Keratinocyte (primary cell): ENCODE data around the gene MTMR4. TPM values are rescaled to one million over a fixed set of nuclear protein-coding genes. Genes with fewer than 3 reads are reported as not detected.

ENCODE experiments used
- DNase-seq: peaks from one replicate; pipeline ENCODE4 v3.0.0-alpha.2; 2011; ENCODE audit warnings: low read depth, missing footprints, low spot score
- FAIRE-seq: peaks from 2 replicates; lab custom pipeline; 2011; peaks lifted over from hg19 to GRCh38; lab: Jason Lieb, UNC
- H2AFZ ChIP-seq: 2 replicates; pipeline ENCODE4 v1.6.0; 2012; ENCODE audit warnings: low read length, control low read depth, inconsistent platforms; ENCODE audit not compliant: control insufficient read depth
- H3K27ac ChIP-seq: 2 replicates; pipeline ENCODE4 v1.5.1; 2011; ENCODE audit warnings: low read length; ENCODE audit not compliant: control insufficient read depth, insufficient read depth
- H3K27me3 ChIP-seq: 3 replicates; pipeline ENCODE4 v1.6.0; 2011; ENCODE audit warnings: low read length; ENCODE audit not compliant: control insufficient read depth, insufficient read depth; ENCODE audit errors: extremely low read depth
- H3K36me3 ChIP-seq, 2 experiments: 2 replicates in 1 of 2; 3 replicates in 1 of 2; pipeline ENCODE4 v1.5.1; 2011; ENCODE audit warnings: low read length in 2 of 2, mild to moderate bottlenecking in 1 of 2; ENCODE audit not compliant: control insufficient read depth in 2 of 2, insufficient read depth in 2 of 2; ENCODE audit errors: extremely low read depth in 1 of 2
- H3K4me1 ChIP-seq: 3 replicates; pipeline ENCODE4 v1.5.1; 2011; ENCODE audit warnings: low read length; ENCODE audit not compliant: control insufficient read depth, insufficient read depth; ENCODE audit errors: extremely low read depth
- H3K4me2 ChIP-seq: 3 replicates; pipeline ENCODE4 v1.6.0; 2011; ENCODE audit warnings: low read depth, low read length; ENCODE audit not compliant: control insufficient read depth, insufficient read depth; ENCODE audit errors: extremely low read depth
- H3K4me3 ChIP-seq, 3 experiments: fragments of 200-600 bp in 1 of 3; sonication (generic) in 1 of 3; 2 replicates in 2 of 3; 3 replicates in 1 of 3; pipeline ENCODE4 v1.5.1; 2011 to 2016; ENCODE audit warnings: low read length in 3 of 3, mild to moderate bottlenecking in 3 of 3, control low read depth in 2 of 3, inconsistent platforms in 1 of 3, low read depth in 1 of 3, mixed read lengths in 1 of 3, mixed run types in 1 of 3, moderate library complexity in 1 of 3; ENCODE audit not compliant: control insufficient read depth in 2 of 3, insufficient read depth in 2 of 3; ENCODE audit errors: extremely low read depth in 1 of 3
- H3K79me2 ChIP-seq: 2 replicates; pipeline ENCODE4 v1.6.0; 2012; ENCODE audit warnings: low read length; ENCODE audit not compliant: control insufficient read depth, insufficient read depth
- H3K9ac ChIP-seq: 3 replicates; pipeline ENCODE4 v1.6.0; 2011; ENCODE audit warnings: low read length; ENCODE audit not compliant: control insufficient read depth, insufficient read depth; ENCODE audit errors: extremely low read depth
- H3K9me1 ChIP-seq: 3 replicates; pipeline ENCODE4 v1.6.0; 2011; ENCODE audit warnings: low read length; ENCODE audit not compliant: control insufficient read depth, insufficient read depth; ENCODE audit errors: extremely low read depth
- H3K9me3 ChIP-seq: 2 replicates; pipeline ENCODE4 v1.5.1; 2012; ENCODE audit warnings: low read depth, low read length; ENCODE audit not compliant: control insufficient read depth
- H4K20me1 ChIP-seq: 3 replicates; pipeline ENCODE4 v1.6.0; 2011; ENCODE audit warnings: low read length; ENCODE audit not compliant: control insufficient read depth, insufficient read depth; ENCODE audit errors: extremely low read depth
- EZH2 ChIP-seq: IDR thresholded peaks from one replicate; pipeline ENCODE4 v1.6.1; 2012; ENCODE audit warnings: inconsistent platforms, mild to moderate bottlenecking, low read length, moderate library complexity
- dilution Hi-C: fragments of 300-500 bp; cut with MboI; formaldehyde crosslinking; loops from one replicate; pipeline ENCODE4 v1.7.0; 2020; ENCODE audit warnings: low sequenced_read_pairs; ENCODE audit not compliant: extremely low pct_ligation_motif_present
- polyA plus RNA-seq, 5 experiments: library from polyadenylated mRNA; depleted of rRNA in 3 of 5; stranded (reverse) in 3 of 5; stranded (forward) in 1 of 5; unstranded in 1 of 5; fragments of >200 nt; gene quantifications; 1 replicate in 1 of 5; 2 replicates in 3 of 5; 3 replicates in 1 of 5; pipeline versions ENCODE4 v1.2.1 to v1.2.3, GENCODE V29; 2011 to 2012; ENCODE audit warnings: missing spikeins in 2 of 5, low read depth in 1 of 5, low replicate concordance in 1 of 5
- TF ChIP-seq, protein P1 (sequence below), 3 experiments: IDR thresholded peaks in 1 of 3; conservative IDR thresholded peaks in 1 of 3; optimal IDR thresholded peaks in 1 of 3; 2 replicates in 2 of 3; 3 replicates in 1 of 3; pipeline versions ENCODE3 to v1.5.1; 2011; ENCODE audit warnings: low read length in 3 of 3, mild to moderate bottlenecking in 3 of 3, moderate library complexity in 2 of 3, control low read depth in 1 of 3, inconsistent platforms in 1 of 3; ENCODE audit not compliant: insufficient read depth in 2 of 3; ENCODE audit errors: extremely low read depth in 1 of 3

The MTMR4 gene
- polyA plus RNA-seq, 1 donor (not counting 4 experiments of a cell fraction or from before 2014, with no cell fraction given): 18.9 TPM

DNA sequence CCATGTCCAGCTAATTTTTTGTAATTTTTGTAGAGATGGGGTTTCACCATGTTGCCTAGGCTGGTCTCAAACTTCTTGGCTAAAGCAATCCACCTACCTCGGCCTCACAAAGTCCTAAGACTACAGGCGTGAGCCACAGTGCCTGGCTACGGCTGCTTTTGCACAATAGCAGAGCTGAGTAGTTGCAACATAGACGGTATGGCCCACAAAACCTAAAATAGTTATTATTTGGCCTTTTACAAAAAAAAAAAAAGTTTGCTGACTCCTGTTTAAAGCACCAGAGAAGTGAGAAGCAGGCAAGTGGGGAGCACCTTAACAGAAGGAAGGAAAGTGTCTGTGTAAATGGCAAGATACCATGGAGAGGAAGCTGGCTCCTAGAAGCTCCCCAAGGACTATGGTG is 20.9 kb downstream of the MTMR4 start:
- Histone ChIP-seq H3K79me2 (no peaks in the 10 kb centered on the region), H3K36me3 (peaks cover 20 to 33% of the 10 kb centered on the region in 2 experiments), H2AFZ (no peak overlapping the region), H3K4me1 (no peaks in the 10 kb centered on the region), H3K4me3 (no peak overlapping the region), H3K27ac (no peak overlapping the region), H3K4me2 (no peak overlapping the region), H3K27me3 (no peaks in the 10 kb centered on the region), H3K9me1 (no peaks in the 10 kb centered on the region), H3K9me3 (no peaks in the 10 kb centered on the region), H3K9ac (no peak overlapping the region), H4K20me1 (no peaks in the 10 kb centered on the region)
- no peak for TF ChIP-seq EZH2
- TF ChIP-seq, protein P1, sequence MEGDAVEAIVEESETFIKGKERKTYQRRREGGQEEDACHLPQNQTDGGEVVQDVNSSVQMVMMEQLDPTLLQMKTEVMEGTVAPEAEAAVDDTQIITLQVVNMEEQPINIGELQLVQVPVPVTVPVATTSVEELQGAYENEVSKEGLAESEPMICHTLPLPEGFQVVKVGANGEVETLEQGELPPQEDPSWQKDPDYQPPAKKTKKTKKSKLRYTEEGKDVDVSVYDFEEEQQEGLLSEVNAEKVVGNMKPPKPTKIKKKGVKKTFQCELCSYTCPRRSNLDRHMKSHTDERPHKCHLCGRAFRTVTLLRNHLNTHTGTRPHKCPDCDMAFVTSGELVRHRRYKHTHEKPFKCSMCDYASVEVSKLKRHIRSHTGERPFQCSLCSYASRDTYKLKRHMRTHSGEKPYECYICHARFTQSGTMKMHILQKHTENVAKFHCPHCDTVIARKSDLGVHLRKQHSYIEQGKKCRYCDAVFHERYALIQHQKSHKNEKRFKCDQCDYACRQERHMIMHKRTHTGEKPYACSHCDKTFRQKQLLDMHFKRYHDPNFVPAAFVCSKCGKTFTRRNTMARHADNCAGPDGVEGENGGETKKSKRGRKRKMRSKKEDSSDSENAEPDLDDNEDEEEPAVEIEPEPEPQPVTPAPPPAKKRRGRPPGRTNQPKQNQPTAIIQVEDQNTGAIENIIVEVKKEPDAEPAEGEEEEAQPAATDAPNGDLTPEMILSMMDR (optimal IDR thresholded peaks at IDR 0.05 in 1 of 3, IDR thresholded peaks at IDR 0.05 in 1 of 3, conservative IDR thresholded peaks at IDR 0.05 in 1 of 3; ENCODE audit: extremely low read depth in 1 of 3, insufficient read depth in 2 of 3, low read length in 3 of 3): no peak
- FAIRE-seq (no peak), DNase-seq (no peak)
- dilution Hi-C loops: no loop called here

- Histone ChIP-seq H3K79me2 (no peaks in the 10 kb centered on the region), H4K20me1 (no peaks in the 10 kb centered on the region), H3K4me3 (no peak overlapping the region), H2AFZ (no peak overlapping the region), H3K9me3 (no peaks in the 10 kb centered on the region), H3K27ac (no peak overlapping the region), H3K27me3 (no peaks in the 10 kb centered on the region), H3K36me3 (peaks cover 20 to 33% of the 10 kb centered on the region in 2 experiments), H3K4me1 (no peaks in the 10 kb centered on the region), H3K9me1 (no peaks in the 10 kb centered on the region), H3K4me2 (no peak overlapping the region), H3K9ac (no peak overlapping the region)
- DNase-seq (no peak), FAIRE-seq (no peak)
- TF ChIP-seq, protein P1 (optimal IDR thresholded peaks at IDR 0.05 in 1 of 3, IDR thresholded peaks at IDR 0.05 in 1 of 3, conservative IDR thresholded peaks at IDR 0.05 in 1 of 3; ENCODE audit: extremely low read depth in 1 of 3, insufficient read depth in 2 of 3, low read length in 3 of 3): no peak
- TF ChIP-seq EZH2: no peak
- dilution Hi-C loops: no loop called here
Observed at GRCh38 chr17:58492238-58493121, 22.0 kb downstream of the MTMR4 start.
